ENCODE data around the gene BACH2. TPM values are rescaled to one million over a fixed set of nuclear protein-coding genes. Genes with fewer than 3 reads are reported as not detected.

BACH2 gene
- total and polyA plus RNA-seq, 10 of the 15 experiments (the other 5 are each of a cell fraction or from before 2014, with no cell fraction given), result 0.03 to 0.28 (median 0.04) TPM; not detected in 3

DNA sequence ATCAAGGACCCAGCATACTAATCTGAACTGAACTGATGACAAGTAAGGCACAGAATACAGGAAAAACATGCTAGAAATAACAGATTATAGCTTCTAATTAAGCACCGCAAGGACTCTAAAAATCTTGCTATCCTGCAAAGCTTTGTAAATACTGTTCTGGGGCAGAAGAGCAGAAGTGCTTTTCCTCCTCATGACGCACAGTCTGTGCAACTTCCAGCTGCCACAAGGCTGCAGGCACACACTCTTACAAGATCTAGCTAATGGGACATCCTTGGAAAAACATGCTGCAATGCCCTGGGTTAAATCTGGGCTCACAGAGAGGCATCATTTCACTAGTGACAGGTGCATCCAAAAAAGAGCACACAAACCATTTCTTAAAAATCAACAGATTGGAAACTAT lies 213.8 kb downstream of the BACH2 start (continued):
- TF ChIP-seq, protein P1, sequence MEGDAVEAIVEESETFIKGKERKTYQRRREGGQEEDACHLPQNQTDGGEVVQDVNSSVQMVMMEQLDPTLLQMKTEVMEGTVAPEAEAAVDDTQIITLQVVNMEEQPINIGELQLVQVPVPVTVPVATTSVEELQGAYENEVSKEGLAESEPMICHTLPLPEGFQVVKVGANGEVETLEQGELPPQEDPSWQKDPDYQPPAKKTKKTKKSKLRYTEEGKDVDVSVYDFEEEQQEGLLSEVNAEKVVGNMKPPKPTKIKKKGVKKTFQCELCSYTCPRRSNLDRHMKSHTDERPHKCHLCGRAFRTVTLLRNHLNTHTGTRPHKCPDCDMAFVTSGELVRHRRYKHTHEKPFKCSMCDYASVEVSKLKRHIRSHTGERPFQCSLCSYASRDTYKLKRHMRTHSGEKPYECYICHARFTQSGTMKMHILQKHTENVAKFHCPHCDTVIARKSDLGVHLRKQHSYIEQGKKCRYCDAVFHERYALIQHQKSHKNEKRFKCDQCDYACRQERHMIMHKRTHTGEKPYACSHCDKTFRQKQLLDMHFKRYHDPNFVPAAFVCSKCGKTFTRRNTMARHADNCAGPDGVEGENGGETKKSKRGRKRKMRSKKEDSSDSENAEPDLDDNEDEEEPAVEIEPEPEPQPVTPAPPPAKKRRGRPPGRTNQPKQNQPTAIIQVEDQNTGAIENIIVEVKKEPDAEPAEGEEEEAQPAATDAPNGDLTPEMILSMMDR (IDR thresholded peaks at IDR 0.05 in 2 of 3, conservative IDR thresholded peaks at IDR 0.05 in 1 of 3; ENCODE audit: control insufficient read depth in 2 of 3, extremely low read depth in 1 of 3, insufficient read depth in 1 of 3, low read depth in 3 of 3, low read length in 3 of 3), result no peak
- no peak for TF ChIP-seq SUPT20H (IDR thresholded peaks at IDR 0.05; ENCODE audit: borderline replicate concordance, control insufficient read depth, low read depth, low read length)
- no peak for TF ChIP-seq CREB1 (IDR thresholded peaks at IDR 0.05; ENCODE audit: low read depth)
- no peak for TF ChIP-seq ATF7 (IDR thresholded peaks at IDR 0.05; ENCODE audit: low read depth)

DNA sequence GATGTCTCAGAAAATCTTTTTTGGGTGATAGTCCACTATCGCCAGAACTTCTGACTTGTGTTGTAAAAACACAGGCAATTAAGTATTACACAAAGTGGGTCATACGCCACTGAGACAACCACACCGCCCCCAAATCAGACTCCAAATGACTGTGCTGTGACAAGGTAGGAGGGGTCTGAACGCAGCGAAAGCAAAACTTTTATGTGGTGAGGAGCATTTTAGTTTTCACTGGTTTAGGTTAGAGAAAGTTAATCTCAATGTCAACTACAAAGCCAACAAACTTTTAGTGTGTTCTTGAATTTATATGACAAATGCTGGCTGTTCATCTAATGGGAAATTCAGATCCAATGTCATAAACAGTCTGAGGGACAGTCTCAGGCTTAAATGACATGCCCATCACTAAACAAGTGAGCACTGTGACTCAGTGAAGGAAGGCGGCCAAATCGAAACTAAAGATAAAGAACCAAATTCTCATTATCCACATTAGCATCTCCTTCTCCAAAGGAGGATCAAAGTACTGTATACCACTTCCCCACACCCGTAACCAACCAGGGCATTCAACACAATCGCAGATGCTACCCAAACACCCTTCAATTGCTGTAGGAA lies 215.7 kb downstream of the BACH2 start:
- WGBS (ENCODE audit: insufficient coverage, insufficient replicate concordance, low lambda C conversion rate, missing lambda C conversion rate), result 2% methylated on average over 9 of the region's 9 CpGs
- no peak overlapping the region for H3K9ac ChIP-seq (ENCODE audit: control insufficient read depth, insufficient read depth, low read length)
- intact Hi-C loops (cut with micrococcal nuclease; ENCODE audit: unreplicated experiment) (no loop called here), in situ Hi-C loops (cut with MboI) (no loop called here)
- DNase-seq (ENCODE audit: low read depth, low spot score) (peak; percentile 15), ATAC-seq (peak; percentile 92), FAIRE-seq (peak; percentile 49)
- no peak overlapping the region for H2AFZ ChIP-seq (ENCODE audit: control insufficient read depth, low read depth, low read length)
- H3K4me2 ChIP-seq (ENCODE audit: control insufficient read depth, insufficient read depth), result peak overlapping the region; percentile 3; the same call in 1 of the 2 replicates
- RAD21 ChIA-PET (ENCODE audit: unreplicated experiment), result no interaction called here
- H3K27ac ChIP-seq (ENCODE audit: control insufficient read depth, insufficient read depth), result no peak overlapping the region
- H3K27me3 ChIP-seq (replicated peaks in 1 of 2; ENCODE audit: control insufficient read depth in 2 of 2, insufficient read depth in 2 of 2, low read length in 1 of 2), result peaks cover 2 to 23% of the 10 kb centered on the region in 2 experiments; a peak in 2 of 4 replicates
- no TSS peak for BruUV-seq (replicated peaks)
- POLR2A ChIA-PET, result no interaction called here
- H4K20me1 ChIP-seq (ENCODE audit: control insufficient read depth, insufficient read depth), result no peaks in the 10 kb centered on the region
- no peaks in the 10 kb centered on the region; the same call in 1 of the 2 replicates for H3K4me1 ChIP-seq (ENCODE audit: control insufficient read depth, insufficient read depth, low read length)
- H3K4me3 ChIP-seq, result no peak overlapping the region
- H3K9me3 ChIP-seq (replicated peaks; ENCODE audit: control insufficient read depth, insufficient read depth, low read length), result no peaks in the 10 kb centered on the region; the same call in 2 of the 3 replicates
- H3K79me2 ChIP-seq (ENCODE audit: control insufficient read depth, insufficient read depth, low read length), result no peaks in the 10 kb centered on the region
- SMC1A ChIA-PET (ENCODE audit: uncharacterized antibody, unreplicated experiment), result no interaction called here
- CTCF ChIA-PET, result no interaction called here
- no peaks in the 10 kb centered on the region for H3K36me3 ChIP-seq (ENCODE audit: control insufficient read depth in 2 of 2, insufficient read depth in 2 of 2, low read length in 1 of 2)
- TF ChIP-seq RELA (IDR thresholded peaks at IDR 0.05; ENCODE audit: borderline replicate concordance, partially characterized antibody), result no peak
- no peak for TF ChIP-seq STAT3 (IDR thresholded peaks at IDR 0.05; ENCODE audit: low read depth, low read length)
- TF ChIP-seq RBBP5 (conservative IDR thresholded peaks at IDR 0.05), result no peak
- TF ChIP-seq TBL1XR1 (IDR thresholded peaks at IDR 0.05; ENCODE audit: low read depth, low read length), result peak; percentile 86
- TF ChIP-seq SREBF1 (IDR thresholded peaks at IDR 0.05; ENCODE audit: low read length), result no peak
- peak; percentile 78 for TF ChIP-seq JUND (IDR thresholded peaks at IDR 0.05; ENCODE audit: low read depth, low read length)
- TF ChIP-seq BHLHE40 (IDR thresholded peaks at IDR 0.05; ENCODE audit: borderline replicate concordance in 1 of 2, low read depth in 2 of 2, low read length in 1 of 2), result peak in 1 of 2 experiments; percentile 17; a peak in 1 of 4 replicates
- 0 out of 2 replicates have a peak, but pooled peaks have one; percentile 10 for TF ChIP-seq EED (IDR thresholded peaks at IDR 0.05; ENCODE audit: low read depth)
- TF ChIP-seq FOXK2 (IDR thresholded peaks at IDR 0.05), result no peak
- TF ChIP-seq SIX5 (IDR thresholded peaks at IDR 0.05; ENCODE audit: low read depth, low read length, severe bottlenecking), result no peak
- no peak for TF ChIP-seq ZNF207 (IDR thresholded peaks at IDR 0.05; ENCODE audit: borderline replicate concordance)
- TF ChIP-seq, protein P2, sequence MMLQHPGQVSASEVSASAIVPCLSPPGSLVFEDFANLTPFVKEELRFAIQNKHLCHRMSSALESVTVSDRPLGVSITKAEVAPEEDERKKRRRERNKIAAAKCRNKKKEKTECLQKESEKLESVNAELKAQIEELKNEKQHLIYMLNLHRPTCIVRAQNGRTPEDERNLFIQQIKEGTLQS (IDR thresholded peaks at IDR 0.05; ENCODE audit: borderline replicate concordance, extremely low read depth, low read depth, low read length), result no peak
- TF ChIP-seq, protein P3, sequence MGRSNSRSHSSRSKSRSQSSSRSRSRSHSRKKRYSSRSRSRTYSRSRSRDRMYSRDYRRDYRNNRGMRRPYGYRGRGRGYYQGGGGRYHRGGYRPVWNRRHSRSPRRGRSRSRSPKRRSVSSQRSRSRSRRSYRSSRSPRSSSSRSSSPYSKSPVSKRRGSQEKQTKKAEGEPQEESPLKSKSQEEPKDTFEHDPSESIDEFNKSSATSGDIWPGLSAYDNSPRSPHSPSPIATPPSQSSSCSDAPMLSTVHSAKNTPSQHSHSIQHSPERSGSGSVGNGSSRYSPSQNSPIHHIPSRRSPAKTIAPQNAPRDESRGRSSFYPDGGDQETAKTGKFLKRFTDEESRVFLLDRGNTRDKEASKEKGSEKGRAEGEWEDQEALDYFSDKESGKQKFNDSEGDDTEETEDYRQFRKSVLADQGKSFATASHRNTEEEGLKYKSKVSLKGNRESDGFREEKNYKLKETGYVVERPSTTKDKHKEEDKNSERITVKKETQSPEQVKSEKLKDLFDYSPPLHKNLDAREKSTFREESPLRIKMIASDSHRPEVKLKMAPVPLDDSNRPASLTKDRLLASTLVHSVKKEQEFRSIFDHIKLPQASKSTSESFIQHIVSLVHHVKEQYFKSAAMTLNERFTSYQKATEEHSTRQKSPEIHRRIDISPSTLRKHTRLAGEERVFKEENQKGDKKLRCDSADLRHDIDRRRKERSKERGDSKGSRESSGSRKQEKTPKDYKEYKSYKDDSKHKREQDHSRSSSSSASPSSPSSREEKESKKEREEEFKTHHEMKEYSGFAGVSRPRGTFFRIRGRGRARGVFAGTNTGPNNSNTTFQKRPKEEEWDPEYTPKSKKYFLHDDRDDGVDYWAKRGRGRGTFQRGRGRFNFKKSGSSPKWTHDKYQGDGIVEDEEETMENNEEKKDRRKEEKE (IDR thresholded peaks at IDR 0.05), result no peak
